Measurements from ENCODE around the gene FGGY.

GRCh38 chr1:59714219-59714618, 417.3 kb downstream of the FGGY start:
- TF ChIP-seq CTCF (IDR thresholded peaks at IDR 0.05 in 4 of 5, conservative IDR thresholded peaks at IDR 0.05 in 1 of 5) (no peak), POLR2A (IDR thresholded peaks at IDR 0.05) (no peak)
